ENCODE data around the gene CNPY4.

Gene CNPY4

GRCh38 chr7:100106633-100107032 lies 12.8 kb upstream of the CNPY4 start:
- no peak for DNase-seq (ENCODE audit: low read depth)
- no peak for TF ChIP-seq CTCF (IDR thresholded peaks at IDR 0.05; ENCODE audit: insufficient read depth, low read depth, low read length, missing control alignments)

GRCh38 chr7:100107125-100107737 lies 12.2 kb upstream of the CNPY4 start:
- H3K4me3 ChIP-seq (ENCODE audit: low read depth, low read length), result no peak overlapping the region
- no peak for TF ChIP-seq CTCF (IDR thresholded peaks at IDR 0.05; ENCODE audit: insufficient read depth, low read depth, low read length, missing control alignments)

More at GRCh38 chr7:100106633-100107032, 12.8 kb upstream of the CNPY4 start:
- H3K4me3 ChIP-seq (ENCODE audit: low read depth, low read length), result no peak overlapping the region

GRCh38 chr7:100107890-100108289 lies 11.5 kb upstream of the CNPY4 start:
- no peak for DNase-seq (ENCODE audit: low read depth)
- TF ChIP-seq CTCF (IDR thresholded peaks at IDR 0.05; ENCODE audit: insufficient read depth, low read depth, low read length, missing control alignments), result no peak
- H3K4me3 ChIP-seq (ENCODE audit: low read depth, low read length), result no peak overlapping the region

More at GRCh38 chr7:100107125-100107737, 12.2 kb upstream of the CNPY4 start:
- DNase-seq (ENCODE audit: low read depth), result no peak

- no peak for TF ChIP-seq CTCF (IDR thresholded peaks at IDR 0.05; ENCODE audit: insufficient read depth, low read depth, low read length, missing control alignments)
- H3K4me3 ChIP-seq (ENCODE audit: low read depth, low read length), result no peak overlapping the region
- DNase-seq (ENCODE audit: low read depth), result no peak
These were observed 9.8 kb upstream of the CNPY4 start for GRCh38 chr7:100109521-100110163.

GRCh38 chr7:100111156-100111555 lies 8.3 kb upstream of the CNPY4 start:
- DNase-seq (ENCODE audit: low read depth), result no peak
- no peak overlapping the region for H3K4me3 ChIP-seq (ENCODE audit: low read depth, low read length)
- no peak for TF ChIP-seq CTCF (IDR thresholded peaks at IDR 0.05; ENCODE audit: insufficient read depth, low read depth, low read length, missing control alignments)

- H3K4me3 ChIP-seq (ENCODE audit: low read depth, low read length), result no peak overlapping the region
- DNase-seq (ENCODE audit: low read depth), result no peak
- TF ChIP-seq CTCF (IDR thresholded peaks at IDR 0.05; ENCODE audit: insufficient read depth, low read depth, low read length, missing control alignments), result no peak
These were observed 7.5 kb upstream of the CNPY4 start for GRCh38 chr7:100111914-100112313.

- no peak for DNase-seq (ENCODE audit: low read depth)
- no peak overlapping the region for H3K4me3 ChIP-seq (ENCODE audit: low read depth, low read length)
- no peak for TF ChIP-seq CTCF (IDR thresholded peaks at IDR 0.05; ENCODE audit: insufficient read depth, low read depth, low read length, missing control alignments)
These were observed 4.4 kb upstream of the CNPY4 start for GRCh38 chr7:100115026-100115425.
